ENCODE results near the gene DNAJC13.

- no peak for TF ChIP-seq BHLHE40 (IDR thresholded peaks at IDR 0.05; ENCODE audit: borderline replicate concordance)
- TF ChIP-seq SUZ12 (IDR thresholded peaks at IDR 0.05): no peak
- TF ChIP-seq FOXA1 (IDR thresholded peaks at IDR 0.05): no peak
- TF ChIP-seq ELF4 (IDR thresholded peaks at IDR 0.05): no peak
- TF ChIP-seq SP1 (IDR thresholded peaks at IDR 0.05): no peak
- TF ChIP-seq FOXM1 (IDR thresholded peaks at IDR 0.05; ENCODE audit: borderline replicate concordance): no peak
- TF ChIP-seq ARNT (IDR thresholded peaks at IDR 0.05): no peak
Observed at GRCh38 chr3:132563420-132564069, 146.2 kb downstream of the DNAJC13 start.

Data from HEK293T (cell line).